CD8-positive, alpha-beta memory T cell (primary cell): ENCODE results near the gene NID1. TPM values are rescaled to one million over a fixed set of nuclear protein-coding genes. Genes with fewer than 3 reads are reported as not detected.

Experiments used
- CTCF ChIA-PET: fragments of 350-600 bp; sonication (Branson Sonifier 250); formaldehyde crosslinking; loops from one replicate; lab custom pipeline; 2021; ENCODE audit warnings: antibody characterized with exemption; lab: Charles Lee
- POLR2A ChIA-PET: fragments of 350-600 bp; sonication (Branson Sonifier 250); formaldehyde crosslinking; loops from one replicate; lab custom pipeline; 2021; ENCODE audit warnings: antibody characterized with exemption; lab: Charles Lee
- DNase-seq, 5 donors: peaks; one replicate each; pipeline versions ENCODE4 v3.0.0 to v3.0.0-alpha.2; 2020 to 2022; ENCODE audit warnings: mixed read lengths in 1 of 5
- H3K27ac ChIP-seq: one replicate; pipeline ENCODE4 v1.7.0; 2013; ENCODE audit warnings: low read depth, mild to moderate bottlenecking, low read length, moderate library complexity
- H3K27me3 ChIP-seq: 2 replicates; pipeline ENCODE4 v1.7.0; 2013; ENCODE audit warnings: low read length, mild to moderate bottlenecking; ENCODE audit not compliant: insufficient read depth, poor library complexity, severe bottlenecking
- H3K36me3 ChIP-seq: 2 replicates; pipeline ENCODE4 v1.7.0; 2013; ENCODE audit warnings: mild to moderate bottlenecking, low read length, moderate library complexity; ENCODE audit not compliant: insufficient read depth
- H3K4me1 ChIP-seq: 2 replicates; pipeline ENCODE4 v1.7.0; 2013; ENCODE audit warnings: mild to moderate bottlenecking, low read length, moderate library complexity; ENCODE audit not compliant: insufficient read depth
- H3K4me3 ChIP-seq: 2 replicates; pipeline ENCODE4 v1.7.0; 2013; ENCODE audit warnings: mild to moderate bottlenecking, low read length
- H3K9me3 ChIP-seq: 2 replicates; pipeline ENCODE4 v1.7.0; 2013; ENCODE audit warnings: mild to moderate bottlenecking, low read length
- H3K27ac Mint-ChIP-seq, 8 donors: one replicate each; pipeline ENCODE4 v1.8.0; 2020 to 2021; ENCODE audit warnings: mixed read lengths in 8 of 8, mild to moderate bottlenecking in 6 of 8, inconsistent platforms in 3 of 8, moderate library complexity in 3 of 8
- H3K27me3 Mint-ChIP-seq, 2 donors: one replicate each; pipeline ENCODE4 v1.8.0; 2020 to 2021; ENCODE audit warnings: mixed read lengths in 2 of 2, mild to moderate bottlenecking in 1 of 2, moderate library complexity in 1 of 2
- H3K36me3 Mint-ChIP-seq, 3 donors: one replicate each; pipeline ENCODE4 v1.8.0; 2020 to 2021; ENCODE audit warnings: mixed read lengths in 3 of 3, inconsistent platforms in 1 of 3, mild to moderate bottlenecking in 1 of 3
- H3K4me1 Mint-ChIP-seq, 3 donors: one replicate each; pipeline ENCODE4 v1.8.0; 2020 to 2021; ENCODE audit warnings: mixed read lengths in 3 of 3, inconsistent platforms in 1 of 3, mild to moderate bottlenecking in 1 of 3
- H3K4me3 Mint-ChIP-seq, 7 donors: one replicate each; pipeline ENCODE4 v1.8.0; 2020 to 2021; ENCODE audit warnings: mixed read lengths in 7 of 7, mild to moderate bottlenecking in 6 of 7, moderate library complexity in 4 of 7, inconsistent platforms in 2 of 7
- H3K9me3 Mint-ChIP-seq, 5 donors: one replicate each; pipeline ENCODE4 v1.8.0; 2020 to 2022; ENCODE audit warnings: mixed read lengths in 5 of 5, mild to moderate bottlenecking in 3 of 5, moderate library complexity in 2 of 5, inconsistent platforms in 1 of 5
- polyA plus RNA-seq: library from polyadenylated mRNA; unstranded; fragments of 300-500 nt; fragmentation: Illumina TruSeq; gene quantifications from one replicate; pipeline ENCODE4 v1.2.3, GENCODE V29; 2021
- total RNA-seq, 2 experiments: library from RNA; stranded (reverse); gene quantifications; one replicate each; pipeline ENCODE4 v1.2.3, GENCODE V29; 2021

The NID1 gene
- total and polyA plus RNA-seq, 3 experiments from 2014 or later = 0.09 to 0.15 TPM; not detected in 1

GRCh38 chr1:235955777-235956176 lies 109.1 kb downstream of the NID1 start:
- peak overlapping the region in 1 of 7 donors; percentile 57 for H3K4me3 Mint-ChIP-seq
- Histone ChIP-seq H3K27ac (no peak overlapping the region), H3K9me3 (no peaks in the 10 kb centered on the region), H3K27me3 (no peaks in the 10 kb centered on the region), H3K4me1 (peaks cover 26% of the 10 kb centered on the region), H3K4me3 (no peak overlapping the region), H3K36me3 (no peaks in the 10 kb centered on the region)
- H3K27me3 Mint-ChIP-seq = no peaks in the 10 kb centered on the region
- H3K27ac Mint-ChIP-seq = peak overlapping the region in 7 of 8 donors; percentile 8 to 73 (median 68)
- no peaks in the 10 kb centered on the region for H3K9me3 Mint-ChIP-seq
- peaks cover 0 to 2% (median 0%) of the 10 kb centered on the region in 3 donors for H3K36me3 Mint-ChIP-seq
- ChIA-PET POLR2A (no interaction called here), CTCF (interaction anchor here (0.8 to 8.8 kb wide), 3 partner anchors 15 to 22 kb away, joined by 3 to 71 read pairs (median 4); no protein-coding TSS in a partner anchor)
- H3K4me1 Mint-ChIP-seq = peaks cover 37 to 42% (median 40%) of the 10 kb centered on the region in 3 donors
- no peak for DNase-seq

- H3K4me3 ChIP-seq = peak overlapping the region; percentile 25
Observed at GRCh38 chr1:235954306-235955283, 110.3 kb downstream of the NID1 start.

GRCh38 chr1:235953801-235954200 lies 111.1 kb downstream of the NID1 start:
- Mint-ChIP-seq H3K4me1 (peaks cover 39 to 40% (median 39%) of the 10 kb centered on the region in 3 donors), H3K27ac (peak overlapping the region in 6 of 8 donors; percentile 25 to 89 (median 77)), H3K27me3 (no peaks in the 10 kb centered on the region), H3K9me3 (no peaks in the 10 kb centered on the region), H3K4me3 (peak overlapping the region in 6 of 7 donors; percentile 26 to 76 (median 67)), H3K36me3 (no peaks in the 10 kb centered on the region)
- Histone ChIP-seq H3K36me3 (no peaks in the 10 kb centered on the region), H3K27me3 (no peaks in the 10 kb centered on the region), H3K27ac (no peak overlapping the region), H3K4me1 (peaks cover 26% of the 10 kb centered on the region), H3K9me3 (no peaks in the 10 kb centered on the region), H3K4me3 (no peak overlapping the region)
- CTCF ChIA-PET = interaction anchor here (1.0 to 8.8 kb wide), 5 partner anchors 17 to 111 kb away, joined by 3 to 71 read pairs (median 4); no protein-coding TSS in a partner anchor
- POLR2A ChIA-PET = no interaction called here
- no peak for DNase-seq

More at GRCh38 chr1:235954306-235955283, 110.3 kb downstream of the NID1 start:
- no peaks in the 10 kb centered on the region for H3K9me3 Mint-ChIP-seq
- no peaks in the 10 kb centered on the region for H3K27me3 ChIP-seq
- CTCF ChIA-PET = interaction anchor here (0.7 to 8.8 kb wide), 9 partner anchors 14 to 112 kb away, joined by 3 to 71 read pairs (median 3); no protein-coding TSS in a partner anchor
- H3K4me1 ChIP-seq = peaks cover 26% of the 10 kb centered on the region
- no peaks in the 10 kb centered on the region for H3K9me3 ChIP-seq
- H3K27me3 Mint-ChIP-seq = no peaks in the 10 kb centered on the region
- no peak overlapping the region for H3K27ac ChIP-seq
- POLR2A ChIA-PET = interaction anchor here (1.0 kb wide), 1 partner anchor 88 kb away, joined by 3 read pairs; the partner anchor contains the start of gene LYST
- peak; percentile 26 to 73 (median 40) for DNase-seq
- H3K4me1 Mint-ChIP-seq = peaks cover 37 to 40% (median 39%) of the 10 kb centered on the region in 3 donors
- no peaks in the 10 kb centered on the region for H3K36me3 ChIP-seq
- H3K27ac Mint-ChIP-seq = peak overlapping the region; percentile 34 to 89 (median 71)
- H3K36me3 Mint-ChIP-seq = no peaks in the 10 kb centered on the region
- peak overlapping the region in 6 of 7 donors; percentile 56 to 76 (median 67) for H3K4me3 Mint-ChIP-seq

GRCh38 chr1:235952950-235953615 lies 111.8 kb downstream of the NID1 start:
- no peaks in the 10 kb centered on the region for H3K36me3 ChIP-seq
- peaks cover 26% of the 10 kb centered on the region for H3K4me1 ChIP-seq
- no peak overlapping the region for H3K27ac ChIP-seq
- DNase-seq = peak in 1 of 5 donors; percentile 16
- H3K27me3 Mint-ChIP-seq = no peaks in the 10 kb centered on the region
- H3K4me3 Mint-ChIP-seq = peak overlapping the region in 5 of 7 donors; percentile 14 to 70 (median 30)
- no peak overlapping the region for H3K4me3 ChIP-seq
- ChIA-PET CTCF (interaction anchor here (1.2 to 8.8 kb wide), 2 partner anchors 18 to 88 kb away, joined by 5 to 71 read pairs; no protein-coding TSS in a partner anchor), POLR2A (interaction anchor here (0.5 to 0.9 kb wide), 3 partner anchors 19 to 1773 kb away, joined by 3 to 4 read pairs (median 3); no protein-coding TSS in a partner anchor)
- no peaks in the 10 kb centered on the region for H3K9me3 ChIP-seq
- peaks cover 39 to 41% (median 40%) of the 10 kb centered on the region in 3 donors for H3K4me1 Mint-ChIP-seq
- no peaks in the 10 kb centered on the region for H3K27me3 ChIP-seq
- peak overlapping the region in 3 of 8 donors; percentile 11 to 72 (median 30) for H3K27ac Mint-ChIP-seq
- no peaks in the 10 kb centered on the region for H3K36me3 Mint-ChIP-seq
- H3K9me3 Mint-ChIP-seq = no peaks in the 10 kb centered on the region

GRCh38 chr1:235951661-235952060 lies 113.2 kb downstream of the NID1 start:
- no peaks in the 10 kb centered on the region for H3K9me3 ChIP-seq
- CTCF ChIA-PET = interaction anchor here (1.0 to 2.6 kb wide), 3 partner anchors 9 to 116 kb away, joined by 3 to 10 read pairs (median 3); no protein-coding TSS in a partner anchor
- Mint-ChIP-seq H3K27ac (no peak overlapping the region), H3K4me3 (no peak overlapping the region), H3K27me3 (no peaks in the 10 kb centered on the region), H3K9me3 (no peaks in the 10 kb centered on the region), H3K36me3 (no peaks in the 10 kb centered on the region), H3K4me1 (peaks cover 40 to 42% (median 41%) of the 10 kb centered on the region in 3 donors)
- H3K36me3 ChIP-seq = no peaks in the 10 kb centered on the region
- no peak overlapping the region for H3K4me3 ChIP-seq
- POLR2A ChIA-PET = no interaction called here
- H3K27me3 ChIP-seq = no peaks in the 10 kb centered on the region
- H3K27ac ChIP-seq = no peak overlapping the region
- no peak for DNase-seq
- peaks cover 26% of the 10 kb centered on the region for H3K4me1 ChIP-seq

- H3K4me3 ChIP-seq = no peak overlapping the region
- Mint-ChIP-seq H3K9me3 (no peaks in the 10 kb centered on the region), H3K4me1 (peaks cover 31 to 41% (median 32%) of the 10 kb centered on the region in 3 donors), H3K27ac (peak overlapping the region in 1 of 8 donors; percentile 29), H3K27me3 (no peaks in the 10 kb centered on the region), H3K4me3 (no peak overlapping the region), H3K36me3 (no peaks in the 10 kb centered on the region)
- POLR2A ChIA-PET = no interaction called here
- H3K27ac ChIP-seq = no peak overlapping the region
- no peaks in the 10 kb centered on the region for H3K36me3 ChIP-seq
- CTCF ChIA-PET = interaction anchor here (2.6 kb wide), 1 partner anchor 21 kb away, joined by 10 read pairs; no protein-coding TSS in a partner anchor
- no peaks in the 10 kb centered on the region for H3K27me3 ChIP-seq
- peaks cover 26% of the 10 kb centered on the region for H3K4me1 ChIP-seq
- no peaks in the 10 kb centered on the region for H3K9me3 ChIP-seq
- no peak for DNase-seq
Observed at GRCh38 chr1:235950318-235950717, 114.6 kb downstream of the NID1 start.

- no peaks in the 10 kb centered on the region for H3K36me3 ChIP-seq
- Mint-ChIP-seq H3K9me3 (no peaks in the 10 kb centered on the region), H3K27me3 (no peaks in the 10 kb centered on the region), H3K36me3 (no peaks in the 10 kb centered on the region), H3K4me3 (no peak overlapping the region), H3K27ac (peak overlapping the region in 1 of 8 donors; percentile 1), H3K4me1 (peaks cover 17 to 28% (median 18%) of the 10 kb centered on the region in 3 donors)
- CTCF ChIA-PET = no interaction called here
- H3K4me1 ChIP-seq = peaks cover 12% of the 10 kb centered on the region
- DNase-seq = no peak
- no peaks in the 10 kb centered on the region for H3K27me3 ChIP-seq
- no peak overlapping the region for H3K4me3 ChIP-seq
- H3K9me3 ChIP-seq = no peaks in the 10 kb centered on the region
- H3K27ac ChIP-seq = no peak overlapping the region
- POLR2A ChIA-PET = no interaction called here
Observed at GRCh38 chr1:235948774-235949427, 116.0 kb downstream of the NID1 start.
